PC-3 (cell line): ENCODE measurements around the gene LRPAP1. TPM values are rescaled to one million over a fixed set of nuclear protein-coding genes. Genes with fewer than 3 reads are reported as not detected.

Source experiments
- ATAC-seq: fragments of 200-7000 bp; cut with Tn5 transposase; 2 replicates; pipeline ENCODE4 v1.9.1; 2020; ENCODE audit warnings: mild to moderate bottlenecking, moderate library complexity
- BruUV-seq: library from RNA; stranded (reverse); fragments of 400-500 nt; replicated peaks from 2 replicates; lab custom pipeline; 2021; lab: Mats Ljungman, UMichigan
- CTCF ChIA-PET: fragments of 300-600 bp; sonication (Branson Sonifier 250); formaldehyde crosslinking; loops from one replicate; lab custom pipeline; 2022; ENCODE audit warnings: antibody characterized with exemption; lab: Charles Lee
- POLR2A ChIA-PET: fragments of 300-600 bp; sonication (Branson Sonifier 250); formaldehyde crosslinking; loops from one replicate; lab custom pipeline; 2022; ENCODE audit warnings: antibody characterized with exemption; ENCODE audit not compliant: unreplicated experiment; lab: Charles Lee
- DNase-seq: peaks from one replicate; pipeline ENCODE4 v3.0.0-alpha.2; 2015
- H2AFZ ChIP-seq: fragments of 300-600 bp; sonication (generic); 2 replicates; pipeline ENCODE4 v1.6.0; 2016; ENCODE audit warnings: antibody characterized with exemption, low read length
- H3F3A ChIP-seq: fragments of 300-600 bp; sonication (generic); one replicate; pipeline ENCODE4 v1.6.0; 2017; ENCODE audit warnings: antibody characterized with exemption, low read length, control low read depth, mild to moderate bottlenecking; ENCODE audit not compliant: unreplicated experiment
- H3K27ac ChIP-seq: fragments of 300-600 bp; sonication (generic); 2 replicates; pipeline ENCODE4 v1.5.1; 2016; ENCODE audit warnings: mild to moderate bottlenecking, low read length
- H3K27me3 ChIP-seq: fragments of 300-600 bp; sonication (generic); 2 replicates; pipeline ENCODE4 v1.6.1; 2016; ENCODE audit warnings: low read length, mixed read lengths
- H3K36me3 ChIP-seq: fragments of 300-600 bp; sonication (generic); 2 replicates; pipeline ENCODE4 v1.6.1; 2016; ENCODE audit warnings: low read depth, mixed run types, low read length, mixed read lengths
- H3K4me1 ChIP-seq: fragments of 300-600 bp; sonication (generic); 2 replicates; pipeline ENCODE4 v1.5.1; 2016; ENCODE audit warnings: low read length; ENCODE audit not compliant: insufficient read depth
- H3K4me2 ChIP-seq: fragments of 300-600 bp; sonication (generic); 2 replicates; pipeline ENCODE4 v1.6.0; 2016; ENCODE audit warnings: low read length
- H3K4me3 ChIP-seq: fragments of 300-600 bp; sonication (generic); 2 replicates; pipeline ENCODE4 v1.5.1; 2016; ENCODE audit warnings: mild to moderate bottlenecking, low read length, mixed read lengths
- H3K79me2 ChIP-seq: fragments of 300-600 bp; sonication (generic); 2 replicates; pipeline ENCODE4 v1.6.1; 2017; ENCODE audit warnings: low read length, mixed read lengths
- H3K9ac ChIP-seq: fragments of 300-600 bp; sonication (generic); 2 replicates; pipeline ENCODE4 v1.6.0; 2016; ENCODE audit warnings: mild to moderate bottlenecking, low read length
- H3K9me2 ChIP-seq: fragments of 300-600 bp; sonication (generic); replicated peaks from 2 replicates; pipeline ENCODE4 v1.6.1; 2016; ENCODE audit warnings: mixed run types, low read length, mixed read lengths
- H3K9me3 ChIP-seq: fragments of 300-600 bp; sonication (generic); 2 replicates; pipeline ENCODE4 v1.6.1; 2016; ENCODE audit warnings: low read length, mixed read lengths
- H4K20me1 ChIP-seq: fragments of 300-600 bp; sonication (generic); 2 replicates; pipeline ENCODE4 v1.6.1; 2016; ENCODE audit warnings: low read length, mixed read lengths
- EZH2 ChIP-seq: fragments of 300-600 bp; sonication (generic); IDR thresholded peaks from one replicate; pipeline ENCODE4 v1.6.1; 2017; ENCODE audit warnings: antibody characterized with exemption, mild to moderate bottlenecking, low read length; ENCODE audit not compliant: unreplicated experiment
- EZH2phosphoT487 ChIP-seq: fragments of 300-600 bp; sonication (generic); IDR thresholded peaks from 2 replicates; pipeline ENCODE4 v1.6.1; 2018; ENCODE audit warnings: mild to moderate bottlenecking, antibody characterized with exemption, low read length, borderline replicate concordance
- intact Hi-C: fragments of 100-400 bp; cut with micrococcal nuclease; formaldehyde crosslinking; loops from 2 replicates; pipeline ENCODE4 v1.9.0; 2023
- total RNA-seq: library from RNA; depleted of rRNA; stranded (reverse); fragments of >200 nt; gene quantifications from 2 replicates; pipeline ENCODE4 v1.2.3, GENCODE V29; 2014
- TF ChIP-seq, protein P1 (sequence below): fragments of 300-600 bp; sonication (generic); conservative IDR thresholded peaks from 2 replicates; pipeline ENCODE4 v1.5.1; 2017; ENCODE audit warnings: antibody characterized with exemption, low read depth, mild to moderate bottlenecking, low read length

Gene LRPAP1
- total RNA-seq, 1 experiment from 2014 or later: 133 TPM

DNA sequence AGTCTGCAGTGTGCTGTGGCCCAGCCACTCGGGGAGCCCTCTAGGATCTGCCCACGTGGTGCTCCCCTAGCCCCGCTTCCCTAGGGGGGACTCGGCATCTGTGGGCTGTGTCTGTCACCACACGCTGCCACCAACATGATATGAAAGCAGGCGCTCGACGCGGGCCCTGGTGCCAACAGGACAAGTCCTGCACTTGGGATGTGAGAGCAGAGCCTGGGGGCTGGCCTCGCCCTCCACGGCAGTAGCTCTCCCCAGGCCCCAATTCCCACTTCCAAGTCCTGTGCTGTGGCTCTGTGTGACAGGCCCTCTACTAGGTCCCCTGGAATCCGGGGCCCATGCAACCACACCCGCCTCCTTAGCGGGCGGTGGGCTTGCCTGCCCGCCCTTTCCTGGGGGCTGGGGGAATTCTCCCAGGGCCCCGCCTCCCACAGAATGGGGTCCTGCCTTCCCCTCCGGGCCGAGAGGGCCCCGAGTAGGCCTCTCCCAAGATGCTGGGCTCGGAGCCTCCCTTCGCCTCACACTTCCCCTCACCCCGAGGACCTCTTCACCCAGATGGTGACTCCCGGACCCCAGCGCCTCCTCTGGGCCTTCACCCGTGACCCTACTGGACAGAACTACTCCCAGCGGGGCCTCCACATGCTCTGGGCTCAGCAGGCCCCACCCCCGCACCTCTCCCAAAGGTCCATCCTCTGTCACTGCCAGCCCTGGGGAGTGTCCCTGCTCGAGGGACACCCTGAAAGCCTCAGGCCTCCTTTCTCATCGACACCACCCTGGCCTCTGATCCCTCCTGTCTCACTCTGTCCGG is 11.2 kb downstream of the LRPAP1 start:
- TF ChIP-seq, protein P1, sequence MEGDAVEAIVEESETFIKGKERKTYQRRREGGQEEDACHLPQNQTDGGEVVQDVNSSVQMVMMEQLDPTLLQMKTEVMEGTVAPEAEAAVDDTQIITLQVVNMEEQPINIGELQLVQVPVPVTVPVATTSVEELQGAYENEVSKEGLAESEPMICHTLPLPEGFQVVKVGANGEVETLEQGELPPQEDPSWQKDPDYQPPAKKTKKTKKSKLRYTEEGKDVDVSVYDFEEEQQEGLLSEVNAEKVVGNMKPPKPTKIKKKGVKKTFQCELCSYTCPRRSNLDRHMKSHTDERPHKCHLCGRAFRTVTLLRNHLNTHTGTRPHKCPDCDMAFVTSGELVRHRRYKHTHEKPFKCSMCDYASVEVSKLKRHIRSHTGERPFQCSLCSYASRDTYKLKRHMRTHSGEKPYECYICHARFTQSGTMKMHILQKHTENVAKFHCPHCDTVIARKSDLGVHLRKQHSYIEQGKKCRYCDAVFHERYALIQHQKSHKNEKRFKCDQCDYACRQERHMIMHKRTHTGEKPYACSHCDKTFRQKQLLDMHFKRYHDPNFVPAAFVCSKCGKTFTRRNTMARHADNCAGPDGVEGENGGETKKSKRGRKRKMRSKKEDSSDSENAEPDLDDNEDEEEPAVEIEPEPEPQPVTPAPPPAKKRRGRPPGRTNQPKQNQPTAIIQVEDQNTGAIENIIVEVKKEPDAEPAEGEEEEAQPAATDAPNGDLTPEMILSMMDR: no peak
- TF ChIP-seq EZH2phosphoT487: no peak
- no peak for TF ChIP-seq EZH2
- Histone ChIP-seq H3K4me1 (no peaks in the 10 kb centered on the region), H3K27me3 (no peaks in the 10 kb centered on the region), H3K9me2 (no peaks in the 10 kb centered on the region), H3K36me3 (no peaks in the 10 kb centered on the region; the same call in 1 of the 2 replicates), H3K9me3 (no peaks in the 10 kb centered on the region), H3K4me2 (no peak overlapping the region), H3K9ac (no peak overlapping the region), H3F3A (no peaks in the 10 kb centered on the region), H2AFZ (no peak overlapping the region), H3K4me3 (no peak overlapping the region), H3K27ac (no peak overlapping the region), H4K20me1 (no peaks in the 10 kb centered on the region), H3K79me2 (no peaks in the 10 kb centered on the region)
- DNase-seq (no peak), ATAC-seq (no peak)
- no TSS peak for BruUV-seq
- ChIA-PET CTCF (no interaction called here), POLR2A (no interaction called here)
- intact Hi-C loops: no loop called here

DNA sequence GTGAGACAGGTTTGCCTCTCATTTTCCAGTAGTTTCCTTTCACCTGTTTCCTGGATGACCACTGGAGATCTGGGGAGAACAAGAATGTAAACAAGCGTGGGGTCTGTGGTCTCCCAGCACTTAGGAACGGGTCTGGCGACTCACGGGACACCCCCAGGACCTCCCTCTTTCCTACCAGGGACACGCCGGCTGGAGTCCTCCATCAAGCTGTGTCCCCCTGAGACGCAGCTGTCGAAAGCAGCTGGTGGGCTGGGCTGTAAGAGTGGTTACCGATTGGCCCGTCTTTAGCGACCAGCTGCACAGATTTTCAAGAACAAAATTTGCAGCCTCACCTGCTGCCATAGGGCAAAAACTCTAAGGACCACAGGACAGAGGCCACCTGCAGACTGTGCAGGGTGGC is 11.9 kb downstream of the LRPAP1 start:
- Histone ChIP-seq H3K4me2 (no peak overlapping the region), H3K9me2 (no peaks in the 10 kb centered on the region), H3K9ac (no peak overlapping the region), H3K79me2 (no peaks in the 10 kb centered on the region), H3K27ac (no peak overlapping the region), H3K27me3 (no peaks in the 10 kb centered on the region), H3K9me3 (no peaks in the 10 kb centered on the region), H3K36me3 (no peaks in the 10 kb centered on the region; the same call in 1 of the 2 replicates), H2AFZ (no peak overlapping the region), H4K20me1 (no peaks in the 10 kb centered on the region), H3K4me3 (no peak overlapping the region), H3F3A (no peaks in the 10 kb centered on the region), H3K4me1 (no peaks in the 10 kb centered on the region)
- POLR2A ChIA-PET: no interaction called here
- BruUV-seq: no TSS peak
- TF ChIP-seq EZH2: no peak
- TF ChIP-seq, protein P1: no peak
- TF ChIP-seq EZH2phosphoT487: no peak
- CTCF ChIA-PET: no interaction called here
- ATAC-seq (no peak), DNase-seq (no peak)
- intact Hi-C loops: no loop called here
